HG02981 (cell line): ENCODE data around the gene CACNA1B.
"Not testable (repeated sequence)": the region's sequence is repeated elsewhere in the genome, so short reads cannot be mapped to it uniquely, and the experiment has no call there.

Experiments used
- ATAC-seq: cut with Tn5 transposase; IDR thresholded peaks from one replicate; pipeline ENCODE4 v1.9.1; 2021; ENCODE audit warnings: mild to moderate bottlenecking, moderate library complexity; ENCODE audit not compliant: unreplicated experiment

The CACNA1B gene

GRCh38 chr9:137865581-137866145 lies 11.9 kb upstream of the CACNA1B start:
- no peak for ATAC-seq

GRCh38 chr9:137866226-137867141 lies 11.1 kb upstream of the CACNA1B start:
- no peak for ATAC-seq

GRCh38 chr9:137870432-137870831 lies 7.2 kb upstream of the CACNA1B start:
- no peak for ATAC-seq

GRCh38 chr9:137872296-137872695 lies 5.3 kb upstream of the CACNA1B start:
- no peak for ATAC-seq

GRCh38 chr9:137873408-137873807 lies 4.2 kb upstream of the CACNA1B start:
- ATAC-seq, result no peak

- ATAC-seq, result no peak
These were observed 3.7 kb upstream of the CACNA1B start for GRCh38 chr9:137873858-137874362.

- ATAC-seq, result no peak
These were observed 2.2 kb upstream of the CACNA1B start for GRCh38 chr9:137875354-137875753.

- no peak for ATAC-seq
These were observed 1.7 kb upstream of the CACNA1B start for GRCh38 chr9:137875846-137876245.

- no peak for ATAC-seq
These were observed 1.3 kb upstream of the CACNA1B start for GRCh38 chr9:137876269-137876668.

- ATAC-seq, result no peak
These were observed 698 bp upstream of the CACNA1B start for GRCh38 chr9:137876781-137877386.

- ATAC-seq, result no peak
These were observed 762 bp downstream of the CACNA1B start for GRCh38 chr9:137878146-137878941.

- no peak for ATAC-seq
These were observed 1.5 kb downstream of the CACNA1B start for GRCh38 chr9:137879052-137879451.

- ATAC-seq, result no peak
These were observed 2.1 kb downstream of the CACNA1B start for GRCh38 chr9:137879566-137880150.

- no peak for ATAC-seq
These were observed 2.8 kb downstream of the CACNA1B start for GRCh38 chr9:137880160-137880975.

GRCh38 chr9:137880976-137881530 lies 3.5 kb downstream of the CACNA1B start:
- no peak for ATAC-seq

GRCh38 chr9:137881591-137882505 lies 4.3 kb downstream of the CACNA1B start:
- ATAC-seq, result no peak

GRCh38 chr9:137882506-137882821 lies 4.9 kb downstream of the CACNA1B start:
- ATAC-seq, result no peak

GRCh38 chr9:137883977-137884376 lies 6.4 kb downstream of the CACNA1B start:
- ATAC-seq, result not testable (repeated sequence)
